Measurements from ENCODE around the gene GATAD2A. TPM values are rescaled to one million over a fixed set of nuclear protein-coding genes. Genes with fewer than 3 reads are reported as not detected.
"Not testable (repeated sequence)": the region's sequence is repeated elsewhere in the genome, so short reads cannot be mapped to it uniquely, and the experiment has no call there.

The GATAD2A gene
- total RNA-seq, 2 experiments from 2014 or later, result 152 to 153 TPM

DNA sequence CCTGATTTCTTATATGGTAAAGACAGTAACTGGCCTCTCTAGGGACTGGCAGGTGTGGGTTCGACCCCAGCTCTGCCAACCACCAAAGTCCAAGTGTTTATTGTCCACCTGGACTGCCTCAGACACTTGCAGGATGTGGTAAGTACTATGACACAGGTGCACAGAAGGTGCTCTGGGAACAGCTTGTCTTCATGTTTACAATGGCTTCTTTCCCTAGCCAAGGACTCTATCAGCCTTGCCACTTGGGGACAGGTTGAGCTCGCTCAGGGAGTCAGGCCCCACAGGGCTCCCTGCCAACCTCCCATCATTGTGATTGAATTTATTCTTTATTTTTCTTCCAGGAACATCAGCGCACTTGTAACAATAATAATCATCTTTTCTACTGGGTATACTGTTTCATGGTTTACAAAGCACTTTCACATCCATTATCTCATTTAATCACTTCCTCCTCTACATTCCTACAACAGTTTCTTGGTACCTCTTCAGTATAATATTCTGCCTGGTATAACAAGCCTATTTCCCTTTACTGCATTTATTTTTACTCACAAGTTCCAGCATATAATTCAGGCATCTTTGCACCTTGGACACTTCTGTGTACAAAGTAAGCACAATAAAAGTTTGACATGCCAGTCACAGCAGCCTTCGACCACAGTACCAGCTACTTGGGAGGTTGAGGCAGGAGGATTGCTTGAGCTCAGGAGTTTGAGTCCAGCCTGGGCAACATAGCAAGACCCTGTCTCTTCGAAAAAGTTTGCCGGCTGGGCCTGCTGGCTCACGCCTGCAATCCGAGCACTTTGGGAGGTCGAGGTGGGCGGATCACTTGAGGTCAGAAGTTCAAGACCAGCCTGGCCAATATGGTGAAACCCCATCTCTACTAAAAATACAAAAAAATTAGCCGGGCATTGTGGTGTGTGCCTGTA is 24.2 kb upstream of the GATAD2A start:
- H3K36me3 Mint-ChIP-seq, result no peaks in the 10 kb centered on the region
- peaks cover 6% of the 10 kb centered on the region for H3K4me1 Mint-ChIP-seq
- H3K4me3 Mint-ChIP-seq, result no peak overlapping the region
- no peaks in the 10 kb centered on the region for H3K9me3 Mint-ChIP-seq
- no peak for ATAC-seq (ENCODE audit: low read depth)
- no peak for DNase-seq
- H3K27ac Mint-ChIP-seq, result no peak overlapping the region
- H3K27me3 Mint-ChIP-seq, result no peaks in the 10 kb centered on the region
- POLR2A ChIA-PET, result interaction anchor here (1.2 kb wide), 1 partner anchor 8 kb away, joined by 3 read pairs; no protein-coding TSS in a partner anchor

GRCh38 chr19:19382118-19382517 is 23.4 kb upstream of the GATAD2A start:
- ATAC-seq (ENCODE audit: low read depth), result no peak
- H3K4me1 Mint-ChIP-seq, result peaks cover 8% of the 10 kb centered on the region
- no peak for DNase-seq
- H3K27ac Mint-ChIP-seq, result no peak overlapping the region
- POLR2A ChIA-PET, result interaction anchor here (1.2 kb wide), 1 partner anchor 9 kb away, joined by 3 read pairs; no protein-coding TSS in a partner anchor
- no peaks in the 10 kb centered on the region for H3K9me3 Mint-ChIP-seq
- H3K4me3 Mint-ChIP-seq, result no peak overlapping the region
- no peaks in the 10 kb centered on the region for H3K27me3 Mint-ChIP-seq
- H3K36me3 Mint-ChIP-seq, result peaks cover 2% of the 10 kb centered on the region

- ATAC-seq (ENCODE audit: low read depth) (no peak), DNase-seq (no peak)
- Mint-ChIP-seq H3K4me3 (peak overlapping the region; percentile 74), H3K36me3 (peaks cover 12% of the 10 kb centered on the region), H3K9me3 (no peaks in the 10 kb centered on the region), H3K27me3 (no peaks in the 10 kb centered on the region), H3K4me1 (peaks cover 30% of the 10 kb centered on the region), H3K27ac (peak overlapping the region; percentile 69)
- POLR2A ChIA-PET, result interaction anchor here (0.9 to 1.9 kb wide), 4 partner anchors 19 to 181 kb away, joined by 3 to 19 read pairs (median 10); partner anchors contain the start of gene GATAD2A
Measured at GRCh38 chr19:19384486-19384885, 21.0 kb upstream of the GATAD2A start.

- H3K27me3 Mint-ChIP-seq, result no peaks in the 10 kb centered on the region
- H3K4me3 Mint-ChIP-seq, result peak overlapping the region; percentile 89
- H3K9me3 Mint-ChIP-seq, result no peaks in the 10 kb centered on the region
- POLR2A ChIA-PET, result interaction anchor here (0.8 to 1.9 kb wide), 11 partner anchors 8 to 182 kb away, joined by 3 to 19 read pairs (median 4); partner anchors contain the start of gene GATAD2A
- H3K36me3 Mint-ChIP-seq, result peaks cover 17% of the 10 kb centered on the region
- peak; percentile 95 for ATAC-seq (ENCODE audit: low read depth)
- peaks cover 35% of the 10 kb centered on the region for H3K4me1 Mint-ChIP-seq
- DNase-seq, result peak; percentile 99
- H3K27ac Mint-ChIP-seq, result peak overlapping the region; percentile 93
Measured at GRCh38 chr19:19385131-19385895, 20.2 kb upstream of the GATAD2A start.

DNA sequence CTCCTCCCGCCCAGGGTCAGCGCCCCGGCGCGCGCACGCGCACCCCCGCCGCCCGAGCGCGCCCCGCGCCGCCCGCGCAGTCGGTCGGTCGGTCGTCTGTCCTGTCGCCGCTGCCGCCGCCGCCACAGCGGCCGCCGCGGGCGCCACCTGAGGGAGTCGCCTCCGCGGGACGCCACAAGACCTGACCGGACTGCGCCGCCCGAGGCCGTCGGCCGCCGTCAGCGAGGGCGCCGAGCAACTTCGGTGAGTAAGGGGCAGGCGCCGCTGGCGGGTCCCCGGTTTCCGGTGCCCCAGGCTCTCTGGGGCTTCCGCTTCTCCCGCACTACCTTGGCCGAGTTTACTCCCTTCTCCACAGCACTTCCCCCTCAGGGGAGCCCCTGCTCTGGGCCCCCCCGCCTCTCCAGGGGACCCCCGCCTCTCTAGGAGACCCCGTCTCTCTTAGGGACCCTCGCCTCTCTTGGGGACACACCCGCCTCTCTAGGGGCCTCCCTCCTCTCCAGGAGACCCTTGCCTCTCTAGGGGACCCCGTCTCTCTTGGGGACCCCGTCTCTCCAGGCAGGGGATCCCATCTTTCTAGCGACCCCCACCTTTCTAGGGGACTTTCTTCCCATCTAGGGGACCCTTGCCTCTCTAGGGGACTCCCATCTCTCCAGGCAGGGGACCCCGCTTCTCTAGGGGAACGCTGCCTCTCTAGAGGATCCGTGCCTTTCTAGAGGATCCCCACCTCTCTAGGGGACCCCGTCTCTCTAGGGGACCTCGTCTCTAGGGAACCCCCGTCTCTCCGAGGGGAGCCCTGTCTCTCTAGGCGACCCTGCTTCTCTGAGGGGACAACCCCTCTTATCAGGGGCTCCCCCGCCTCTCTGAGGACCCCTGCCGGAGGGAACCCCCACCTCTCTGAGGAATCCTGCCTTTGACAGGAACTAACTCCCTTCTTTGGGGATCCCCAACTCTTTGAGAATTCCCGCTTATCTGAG is 19.3 kb upstream of the GATAD2A start:
- peak overlapping the region; percentile 89 for H3K4me3 Mint-ChIP-seq
- peaks cover 41% of the 10 kb centered on the region for H3K4me1 Mint-ChIP-seq
- peaks cover 23% of the 10 kb centered on the region for H3K36me3 Mint-ChIP-seq
- no peak for DNase-seq
- peak overlapping the region; percentile 96 for H3K27ac Mint-ChIP-seq
- H3K9me3 Mint-ChIP-seq, result no peaks in the 10 kb centered on the region
- peak; percentile 28 for ATAC-seq (ENCODE audit: low read depth)
- POLR2A ChIA-PET, result interaction anchor here (0.8 to 1.9 kb wide), 10 partner anchors 9 to 125 kb away, joined by 3 to 19 read pairs (median 5); partner anchors contain the start of gene GATAD2A
- H3K27me3 Mint-ChIP-seq, result no peaks in the 10 kb centered on the region

DNA sequence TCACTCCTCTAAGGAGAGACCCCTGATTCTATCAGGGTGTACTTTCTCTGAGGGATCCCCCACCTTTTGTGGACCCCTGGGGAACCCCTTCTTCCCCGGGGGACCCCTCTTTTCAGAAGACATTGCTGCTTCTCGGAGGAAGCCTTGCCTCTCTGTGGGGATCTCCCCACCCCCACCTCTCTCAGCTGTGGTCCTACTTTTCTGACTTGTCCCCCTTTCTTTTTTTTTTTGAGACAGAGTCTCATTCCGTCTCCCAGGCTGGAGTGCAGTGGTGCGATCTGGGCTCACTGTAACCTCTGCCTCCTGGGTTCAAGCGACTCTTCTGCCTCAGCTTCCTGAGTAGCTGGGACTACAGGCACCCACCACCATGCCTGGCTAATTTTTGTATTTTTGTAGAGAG is 18.4 kb upstream of the GATAD2A start:
- Mint-ChIP-seq H3K4me1 (peaks cover 44% of the 10 kb centered on the region), H3K9me3 (no peaks in the 10 kb centered on the region), H3K36me3 (peaks cover 23% of the 10 kb centered on the region), H3K27me3 (no peaks in the 10 kb centered on the region), H3K27ac (peak overlapping the region; percentile 96), H3K4me3 (peak overlapping the region; percentile 89)
- ATAC-seq (ENCODE audit: low read depth) (no peak), DNase-seq (no peak)
- POLR2A ChIA-PET, result interaction anchor here (1.1 kb wide), 1 partner anchor 14 kb away, joined by 4 read pairs; no protein-coding TSS in a partner anchor

GRCh38 chr19:19388568-19389555 is 16.6 kb upstream of the GATAD2A start:
- peak overlapping the region; percentile 89 for H3K4me3 Mint-ChIP-seq
- peaks cover 52% of the 10 kb centered on the region for H3K4me1 Mint-ChIP-seq
- no peaks in the 10 kb centered on the region for H3K27me3 Mint-ChIP-seq
- H3K9me3 Mint-ChIP-seq, result no peaks in the 10 kb centered on the region
- peaks cover 23% of the 10 kb centered on the region for H3K36me3 Mint-ChIP-seq
- DNase-seq (no peak), ATAC-seq (ENCODE audit: low read depth) (no peak)
- POLR2A ChIA-PET, result interaction anchor here (0.8 to 1.6 kb wide), 4 partner anchors 8 to 101 kb away, joined by 3 to 6 read pairs (median 4); partner anchors contain the start of gene GATAD2A
- H3K27ac Mint-ChIP-seq, result peak overlapping the region; percentile 96

GRCh38 chr19:19389683-19390082 is 15.8 kb upstream of the GATAD2A start:
- H3K27ac Mint-ChIP-seq, result peak overlapping the region; percentile 17
- peak overlapping the region; percentile 89 for H3K4me3 Mint-ChIP-seq
- peaks cover 23% of the 10 kb centered on the region for H3K36me3 Mint-ChIP-seq
- H3K4me1 Mint-ChIP-seq, result peaks cover 58% of the 10 kb centered on the region
- not testable (repeated sequence) for DNase-seq; H3K9me3 Mint-ChIP-seq; ATAC-seq (ENCODE audit: low read depth); H3K27me3 Mint-ChIP-seq
- POLR2A ChIA-PET, result interaction anchor here (0.8 kb wide), 1 partner anchor 17 kb away, joined by 3 read pairs; no protein-coding TSS in a partner anchor

DNA sequence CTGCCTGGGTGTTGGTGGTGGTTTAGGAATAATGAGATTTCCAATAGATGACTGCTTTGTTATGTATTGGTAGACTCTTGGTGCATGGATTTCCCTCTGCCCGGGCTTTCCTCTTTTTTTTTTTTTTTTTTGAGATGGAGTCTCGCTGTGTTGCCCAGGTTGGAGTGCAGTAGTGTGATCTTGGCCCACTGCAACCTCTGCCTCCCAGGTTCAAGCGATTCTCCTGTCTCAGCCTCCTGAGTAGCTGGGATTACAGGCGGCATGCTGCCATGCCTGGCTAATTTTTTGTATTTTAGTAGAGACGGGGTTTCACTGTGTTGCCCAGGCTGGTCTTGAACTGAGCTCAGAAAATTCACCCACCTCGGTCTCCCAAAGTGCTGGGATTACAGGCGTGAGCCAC is 11.1 kb upstream of the GATAD2A start:
- POLR2A ChIA-PET, result interaction anchor here (3.4 kb wide), 1 partner anchor 11 kb away, joined by 19 read pairs; the partner anchor contains the start of gene GATAD2A
- H3K9me3 Mint-ChIP-seq; DNase-seq; ATAC-seq (ENCODE audit: low read depth); H3K27me3 Mint-ChIP-seq: not testable (repeated sequence)
- Mint-ChIP-seq H3K36me3 (peaks cover 12% of the 10 kb centered on the region), H3K4me1 (peaks cover 40% of the 10 kb centered on the region), H3K27ac (peak overlapping the region; percentile 76), H3K4me3 (peak overlapping the region; percentile 51)

GRCh38 chr19:19399733-19400433 is 5.6 kb upstream of the GATAD2A start:
- no peak for DNase-seq
- Mint-ChIP-seq H3K4me3 (no peak overlapping the region), H3K36me3 (no peaks in the 10 kb centered on the region), H3K4me1 (peaks cover 22% of the 10 kb centered on the region), H3K27ac (no peak overlapping the region), H3K27me3 (no peaks in the 10 kb centered on the region), H3K9me3 (no peaks in the 10 kb centered on the region)
- POLR2A ChIA-PET, result interaction anchor here (0.6 to 1.2 kb wide), 2 partner anchors 18 to 20 kb away, joined by 3 to 4 read pairs; no protein-coding TSS in a partner anchor
- ATAC-seq (ENCODE audit: low read depth), result no peak

Measured in activated naive CD8-positive, alpha-beta T cell treated with anti-CD3 and anti-CD28 coated beads, Interleukin-2, amount 10 ng/mL, durations not matched to agents 7 days and 5 days (primary cell).